PFSK-1 (cell line): Measurements from ENCODE around the gene FBN3.

ENCODE experiments used
- POLR2AphosphoS5 ChIP-seq: IDR thresholded peaks from 2 replicates; pipeline ENCODE4 v1.6.1; 2012; ENCODE audit warnings: low read depth, mild to moderate bottlenecking, control low read depth, low read length, moderate library complexity
- TF ChIP-seq, protein P1 (sequence below), 2 experiments: IDR thresholded peaks; 2 replicates each; pipeline versions ENCODE4 v1.6.1 to v1.8.0; 2011 to 2012; ENCODE audit warnings: low read depth in 2 of 2, low read length in 2 of 2, control low read depth in 1 of 2, inconsistent platforms in 1 of 2, mild to moderate bottlenecking in 1 of 2, moderate library complexity in 1 of 2; ENCODE audit not compliant: insufficient read depth in 1 of 2

- no peak for TF ChIP-seq POLR2AphosphoS5
- TF ChIP-seq, protein P1, sequence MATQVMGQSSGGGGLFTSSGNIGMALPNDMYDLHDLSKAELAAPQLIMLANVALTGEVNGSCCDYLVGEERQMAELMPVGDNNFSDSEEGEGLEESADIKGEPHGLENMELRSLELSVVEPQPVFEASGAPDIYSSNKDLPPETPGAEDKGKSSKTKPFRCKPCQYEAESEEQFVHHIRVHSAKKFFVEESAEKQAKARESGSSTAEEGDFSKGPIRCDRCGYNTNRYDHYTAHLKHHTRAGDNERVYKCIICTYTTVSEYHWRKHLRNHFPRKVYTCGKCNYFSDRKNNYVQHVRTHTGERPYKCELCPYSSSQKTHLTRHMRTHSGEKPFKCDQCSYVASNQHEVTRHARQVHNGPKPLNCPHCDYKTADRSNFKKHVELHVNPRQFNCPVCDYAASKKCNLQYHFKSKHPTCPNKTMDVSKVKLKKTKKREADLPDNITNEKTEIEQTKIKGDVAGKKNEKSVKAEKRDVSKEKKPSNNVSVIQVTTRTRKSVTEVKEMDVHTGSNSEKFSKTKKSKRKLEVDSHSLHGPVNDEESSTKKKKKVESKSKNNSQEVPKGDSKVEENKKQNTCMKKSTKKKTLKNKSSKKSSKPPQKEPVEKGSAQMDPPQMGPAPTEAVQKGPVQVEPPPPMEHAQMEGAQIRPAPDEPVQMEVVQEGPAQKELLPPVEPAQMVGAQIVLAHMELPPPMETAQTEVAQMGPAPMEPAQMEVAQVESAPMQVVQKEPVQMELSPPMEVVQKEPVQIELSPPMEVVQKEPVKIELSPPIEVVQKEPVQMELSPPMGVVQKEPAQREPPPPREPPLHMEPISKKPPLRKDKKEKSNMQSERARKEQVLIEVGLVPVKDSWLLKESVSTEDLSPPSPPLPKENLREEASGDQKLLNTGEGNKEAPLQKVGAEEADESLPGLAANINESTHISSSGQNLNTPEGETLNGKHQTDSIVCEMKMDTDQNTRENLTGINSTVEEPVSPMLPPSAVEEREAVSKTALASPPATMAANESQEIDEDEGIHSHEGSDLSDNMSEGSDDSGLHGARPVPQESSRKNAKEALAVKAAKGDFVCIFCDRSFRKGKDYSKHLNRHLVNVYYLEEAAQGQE (IDR thresholded peaks at IDR 0.05; ENCODE audit: insufficient read depth in 1 of 2, low read depth in 2 of 2, low read length in 2 of 2): no peak
These were observed 107.9 kb downstream of the FBN3 start for GRCh38 chr19:8041531-8041931.
